AG08395 (cell line): ENCODE data around the gene FBXW7.

ENCODE experiments used
- DNase-seq: peaks from one replicate; pipeline ENCODE4 v3.0.0; 2012; ENCODE audit warnings: mixed read lengths, low spot score

The FBXW7 gene

DNA sequence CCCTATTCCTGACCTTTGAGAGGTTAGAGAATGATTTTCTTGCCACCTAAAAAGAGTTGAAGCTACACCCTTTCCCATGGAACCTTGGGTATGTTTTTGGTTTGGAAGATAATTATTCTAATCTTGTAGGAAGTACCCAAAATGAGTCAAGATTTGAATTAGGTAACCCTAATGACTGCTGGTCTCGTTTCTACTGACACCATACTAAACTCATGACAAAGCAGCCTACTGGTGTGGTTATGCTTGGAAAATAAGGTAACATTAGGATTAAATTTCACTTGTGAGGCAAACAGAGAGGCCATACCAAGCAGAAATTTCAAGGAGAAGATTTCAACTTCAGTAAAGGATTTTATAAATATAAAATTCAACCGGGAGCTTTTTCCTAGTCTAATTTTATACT is 107.9 kb downstream of the FBXW7 start:
- no peak for DNase-seq

DNA sequence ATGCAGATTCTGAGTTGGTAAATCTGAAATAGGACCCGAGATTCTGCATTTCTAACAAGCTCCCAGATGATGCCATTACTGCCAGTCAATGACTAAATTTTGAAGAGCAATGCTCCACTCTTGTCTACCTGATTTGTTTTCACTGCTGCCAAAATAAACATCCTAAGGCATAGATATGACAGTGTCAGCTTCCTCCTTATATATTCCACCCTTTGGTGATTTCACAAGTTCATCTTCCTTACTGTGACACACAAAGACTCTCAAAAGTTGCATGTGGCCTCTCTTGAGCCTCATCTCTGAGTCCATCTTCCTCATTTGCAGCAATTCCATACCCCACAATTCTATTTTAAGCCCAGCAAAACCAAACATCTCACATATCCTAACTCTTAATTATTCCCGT is 110.9 kb downstream of the FBXW7 start:
- DNase-seq = no peak

DNA sequence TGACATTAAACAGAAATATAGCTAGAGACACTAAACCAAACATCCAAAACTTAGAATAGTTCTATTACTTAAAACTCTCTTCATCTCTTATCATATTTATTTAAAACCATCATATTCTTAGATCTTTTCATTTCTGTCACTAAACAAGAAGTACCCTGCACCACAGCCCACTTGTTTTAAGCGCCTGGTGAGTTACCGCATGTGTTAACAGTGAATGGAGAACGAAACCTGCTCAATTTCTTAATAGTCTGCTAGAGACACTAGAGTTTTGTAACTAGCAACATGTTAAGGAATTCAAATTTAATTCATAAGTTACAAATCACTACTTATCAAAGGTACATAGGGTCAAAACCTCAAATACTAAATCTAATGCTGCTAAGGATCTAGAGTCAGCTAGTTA is 111.5 kb downstream of the FBXW7 start:
- DNase-seq = no peak

DNA sequence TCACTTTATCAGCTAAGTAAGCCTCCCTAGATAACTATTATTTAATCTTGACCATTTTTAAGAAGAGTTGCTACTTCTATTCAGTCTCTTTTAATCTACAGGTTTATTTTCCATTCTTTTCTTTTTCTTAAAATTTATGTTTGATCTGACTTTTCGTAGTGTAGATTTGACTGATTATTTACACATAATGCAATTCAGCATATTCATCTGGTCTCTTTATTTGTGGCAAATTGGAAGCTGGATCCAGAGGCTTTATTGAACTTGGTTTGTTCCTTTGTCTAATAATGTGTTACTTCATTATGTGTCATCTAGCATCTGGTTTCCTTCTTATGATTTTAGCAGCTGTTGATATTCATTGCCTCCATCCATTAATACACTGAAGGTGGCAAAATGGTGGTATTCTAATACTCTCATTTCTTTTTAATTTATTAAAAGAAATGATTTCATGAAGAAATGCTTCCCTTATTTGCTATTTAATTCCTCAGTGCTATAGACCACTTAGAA is 113.0 kb downstream of the FBXW7 start:
- no peak for DNase-seq

DNA sequence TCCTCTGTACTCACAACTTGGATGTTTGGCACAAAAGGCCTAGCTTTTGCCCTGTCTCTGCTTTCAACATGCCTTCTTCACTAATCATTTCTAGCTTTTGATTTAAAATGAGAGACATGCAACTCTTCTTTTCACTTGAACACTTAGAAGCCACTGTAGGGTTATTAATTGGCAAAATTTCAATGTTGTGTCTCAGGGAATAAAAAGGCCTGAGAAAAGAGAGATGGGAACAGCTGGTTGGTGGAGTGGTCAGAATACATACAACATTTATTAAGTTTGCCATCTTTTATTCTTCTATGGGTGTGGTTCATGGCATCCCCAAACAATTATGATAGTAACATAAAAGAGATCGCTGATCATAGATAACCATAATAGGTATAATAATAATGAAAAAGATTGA is 114.3 kb downstream of the FBXW7 start:
- DNase-seq = no peak

DNA sequence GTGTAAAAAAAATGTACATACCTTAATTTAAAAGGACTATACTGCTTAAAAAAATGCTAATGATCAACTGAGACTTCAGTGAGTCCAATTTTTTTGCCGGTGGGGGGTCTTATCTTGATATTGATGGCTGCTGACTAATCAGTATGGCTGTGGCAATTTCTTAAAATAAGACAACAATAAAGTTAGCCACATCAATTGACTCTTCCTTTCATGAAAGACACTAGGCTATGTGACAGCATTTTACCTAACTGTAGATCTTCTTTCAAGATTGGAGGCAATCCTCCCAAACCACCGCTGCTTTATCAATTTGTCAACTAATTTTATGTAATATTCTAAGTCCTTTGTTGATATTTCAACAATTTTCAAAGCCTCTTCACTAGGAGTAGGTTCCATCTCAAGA is 116.1 kb downstream of the FBXW7 start:
- no peak for DNase-seq

DNA sequence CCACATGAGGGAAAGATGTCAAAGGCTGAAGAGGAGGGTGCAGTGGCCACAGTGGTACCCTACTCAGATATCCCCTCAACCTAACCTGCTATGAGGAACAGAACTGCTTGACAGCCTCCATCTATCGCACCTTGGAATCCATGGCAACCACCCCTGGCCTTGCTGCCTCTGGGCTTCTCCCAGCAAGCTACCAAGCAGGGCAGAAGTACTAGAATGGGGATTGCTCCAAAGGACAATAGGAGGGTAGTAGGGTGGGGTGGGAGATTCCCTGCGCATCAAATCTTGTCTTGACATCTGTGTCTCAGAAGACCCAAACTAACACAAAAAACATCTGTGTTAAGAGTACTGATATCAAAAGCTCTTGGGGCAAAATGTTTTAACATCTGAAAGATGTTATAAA is 118.2 kb downstream of the FBXW7 start:
- no peak for DNase-seq

DNA sequence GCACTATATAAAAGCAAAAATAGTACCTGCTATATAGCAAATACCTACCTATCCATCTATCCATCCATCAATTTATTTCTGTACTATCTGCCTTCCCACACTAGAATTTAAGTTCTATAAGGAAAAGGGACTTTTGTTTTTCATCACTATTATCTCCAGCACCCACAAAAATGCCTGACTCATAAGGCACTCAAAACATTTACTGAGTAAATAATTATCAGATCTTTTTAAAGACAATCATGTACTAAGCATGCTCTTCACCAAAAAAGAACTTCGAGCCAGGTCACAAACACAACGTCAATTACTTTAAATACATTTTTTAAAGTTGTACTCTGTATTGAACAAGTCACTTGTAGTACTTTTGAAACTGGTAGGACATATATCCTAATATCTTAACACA is 119.9 kb downstream of the FBXW7 start:
- peak; percentile 32 for DNase-seq

DNA sequence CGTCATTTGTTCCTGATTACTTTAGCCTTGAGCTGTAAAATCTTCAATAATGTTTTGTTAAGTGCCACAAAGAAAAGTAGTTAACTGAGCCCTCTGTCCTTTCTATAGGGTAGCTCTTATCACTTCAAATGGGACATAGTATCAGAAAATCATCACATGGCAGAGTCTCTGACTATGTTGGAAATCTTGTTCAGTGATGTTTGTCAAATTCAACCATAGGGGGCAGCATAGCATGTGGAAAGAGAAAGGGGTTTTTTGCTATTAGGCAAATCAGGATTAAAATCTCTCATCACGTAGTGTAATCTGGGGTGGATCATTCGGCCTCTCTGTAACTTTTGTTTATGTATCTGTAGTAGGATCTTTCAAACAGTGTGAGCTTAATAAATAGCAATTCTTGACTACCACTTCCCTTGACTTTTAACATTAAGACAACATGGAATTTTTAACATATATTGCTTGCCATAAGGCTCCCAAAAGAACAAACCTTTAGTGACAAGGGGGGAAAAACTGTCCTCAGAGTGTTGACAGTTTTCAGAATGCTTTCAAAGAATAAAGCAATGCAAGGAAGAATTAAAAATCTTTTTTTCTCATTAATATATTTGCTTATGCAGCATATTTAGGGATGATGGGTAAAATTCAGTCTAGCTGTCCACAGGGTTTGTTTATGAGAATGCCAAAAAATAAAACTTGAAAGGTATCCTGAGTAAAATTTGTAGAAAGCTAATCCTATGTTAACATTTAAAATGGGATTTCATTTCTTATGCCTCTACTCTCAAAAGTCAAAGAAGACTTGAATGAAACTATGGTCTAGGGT is 127.2 kb downstream of the FBXW7 start:
- peak; percentile 48 for DNase-seq

DNA sequence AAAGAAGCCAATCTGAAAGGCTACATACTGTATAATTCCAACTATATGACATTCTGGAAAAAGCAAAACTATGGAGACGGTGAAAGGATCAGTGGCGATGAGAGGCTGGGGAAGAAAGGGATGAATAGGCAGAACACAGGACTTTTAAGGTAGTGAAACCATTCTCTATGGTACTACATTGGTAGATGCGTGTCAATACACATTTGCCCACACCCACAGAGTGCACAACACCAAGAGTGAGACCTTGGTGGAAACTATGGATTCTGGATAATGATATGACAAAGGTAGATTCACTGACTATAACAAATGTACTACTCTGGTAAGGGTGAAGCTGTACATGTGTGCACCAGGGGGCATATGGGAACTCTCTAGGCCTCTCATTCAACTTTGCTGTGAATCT is 134.5 kb downstream of the FBXW7 start:
- DNase-seq = no peak

DNA sequence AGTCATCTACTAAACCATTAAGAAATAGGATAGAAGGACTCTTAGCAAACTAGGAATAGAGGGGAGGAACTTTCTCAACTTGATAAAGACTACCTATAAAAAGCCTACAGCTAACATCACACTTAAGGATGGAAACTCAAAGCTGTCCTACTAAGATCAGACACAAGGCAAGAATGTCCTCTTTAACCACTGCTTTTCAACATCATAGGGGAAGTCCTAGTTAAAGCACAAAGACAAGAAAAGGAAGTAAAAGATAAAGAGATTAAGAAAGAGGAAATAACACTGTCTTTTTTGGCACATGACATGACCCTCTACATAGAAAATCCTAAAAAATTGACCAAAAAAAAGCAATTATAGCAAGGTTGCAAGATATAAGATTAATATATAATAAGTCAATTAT is 136.6 kb downstream of the FBXW7 start:
- DNase-seq = no peak

DNA sequence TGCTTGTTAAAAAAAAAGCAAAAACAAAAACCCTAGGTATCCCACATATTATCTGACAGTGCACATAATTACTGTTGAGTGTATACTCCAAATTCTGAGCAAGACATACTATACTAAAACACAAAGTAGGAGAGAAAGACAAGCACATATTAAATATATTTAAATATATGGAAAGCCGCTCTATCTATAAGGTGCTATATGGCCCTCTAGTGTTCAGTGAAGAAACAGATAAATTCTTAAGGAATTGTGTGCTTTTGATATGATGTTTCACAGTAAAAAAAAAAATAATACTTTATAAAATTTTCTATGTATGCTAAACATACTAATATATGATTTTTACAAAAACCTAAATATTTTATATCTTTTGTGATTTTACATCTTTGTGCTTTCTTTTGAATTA is 137.8 kb downstream of the FBXW7 start:
- no peak for DNase-seq

DNA sequence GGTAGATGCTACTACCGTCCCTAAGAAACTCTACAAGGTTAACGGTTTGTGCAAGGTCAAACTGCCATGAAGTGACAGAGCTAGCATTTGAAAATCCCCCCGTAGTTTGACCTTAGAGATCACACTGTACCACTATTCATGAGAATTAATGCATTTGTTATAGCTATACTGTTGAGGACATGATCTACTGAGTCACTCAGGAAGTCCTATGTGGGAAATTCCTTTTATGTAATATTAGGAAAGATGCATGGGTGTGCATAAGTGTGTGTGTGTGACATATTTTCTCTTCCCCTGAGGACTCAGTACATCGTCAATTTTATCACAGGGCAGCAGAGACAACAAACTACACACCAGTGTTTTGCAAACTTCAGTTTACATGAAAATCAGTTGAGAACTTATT is 141.1 kb downstream of the FBXW7 start:
- no peak for DNase-seq

DNA sequence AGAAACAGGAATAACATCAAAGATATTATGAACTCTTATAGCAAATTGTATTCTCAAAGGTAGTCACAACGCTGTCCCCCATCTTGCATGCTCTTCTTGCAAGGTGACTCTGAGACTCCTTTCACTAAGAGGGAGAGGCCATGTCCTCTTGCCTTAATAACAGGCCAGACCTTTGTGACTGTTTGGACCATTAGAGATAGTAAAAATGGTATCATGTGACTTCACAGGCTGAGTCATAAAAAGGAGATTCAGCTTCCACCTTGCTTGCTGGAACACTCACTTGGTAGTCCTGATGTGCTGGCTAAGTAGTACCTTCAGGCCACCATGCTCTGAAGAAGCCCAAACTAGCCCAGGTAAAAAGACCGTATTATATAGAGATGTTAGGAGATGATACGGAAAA is 143.8 kb downstream of the FBXW7 start:
- DNase-seq = no peak

DNA sequence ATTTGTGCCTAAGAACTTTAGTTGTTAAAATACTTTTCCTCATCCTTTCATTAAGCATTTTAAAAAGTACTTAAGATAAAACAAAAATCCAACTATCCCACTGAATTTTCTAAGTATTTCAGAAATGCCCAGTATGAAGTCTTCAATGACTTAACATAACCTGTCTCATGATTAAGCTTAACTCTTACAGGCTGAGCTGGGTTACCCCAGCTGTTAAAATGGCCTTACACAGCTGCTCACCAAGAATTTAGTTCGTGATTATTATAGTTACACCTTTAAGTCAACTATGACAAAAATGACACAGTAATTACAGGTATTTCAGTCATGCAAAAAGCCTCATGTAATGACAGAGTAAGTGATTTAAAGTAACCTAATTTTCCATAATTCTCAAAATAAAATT is 145.7 kb downstream of the FBXW7 start:
- DNase-seq = no peak

DNA sequence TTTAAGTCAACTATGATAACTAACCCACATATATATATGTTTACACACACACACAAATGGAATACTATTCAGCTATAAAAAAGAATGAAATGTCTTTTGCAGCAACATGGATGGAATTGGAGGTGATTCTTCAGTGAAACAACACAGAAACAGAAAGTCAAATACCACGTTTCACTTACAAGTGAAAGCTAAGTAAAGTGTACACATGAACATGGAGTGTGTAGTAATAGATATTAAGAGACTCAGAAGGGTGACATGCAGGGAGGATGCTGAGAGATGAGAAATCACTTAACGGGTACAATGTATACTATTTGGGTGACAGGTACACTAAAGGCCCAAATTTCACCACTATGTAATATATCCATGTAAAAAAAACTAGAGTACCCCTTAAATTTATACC is 146.5 kb downstream of the FBXW7 start:
- DNase-seq = no peak

DNA sequence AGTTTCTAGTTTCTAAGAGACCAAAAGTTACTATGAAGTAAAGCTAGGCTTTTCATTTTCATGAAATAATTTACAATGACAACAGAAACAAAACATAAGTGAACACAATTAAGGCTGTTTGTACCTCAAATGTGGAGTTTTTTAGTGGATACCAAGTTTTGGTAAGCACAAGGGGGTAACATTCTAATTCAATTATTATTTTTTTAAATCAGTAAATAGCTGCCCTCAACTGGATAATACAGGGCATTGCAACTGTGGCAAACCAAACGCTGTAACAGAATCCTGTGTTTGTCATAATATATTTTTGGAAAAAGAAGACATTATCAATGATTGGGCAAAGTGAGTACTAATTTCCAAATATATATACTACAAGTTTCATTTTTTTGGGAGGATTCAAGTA is 150.3 kb downstream of the FBXW7 start:
- DNase-seq = peak; percentile 29

DNA sequence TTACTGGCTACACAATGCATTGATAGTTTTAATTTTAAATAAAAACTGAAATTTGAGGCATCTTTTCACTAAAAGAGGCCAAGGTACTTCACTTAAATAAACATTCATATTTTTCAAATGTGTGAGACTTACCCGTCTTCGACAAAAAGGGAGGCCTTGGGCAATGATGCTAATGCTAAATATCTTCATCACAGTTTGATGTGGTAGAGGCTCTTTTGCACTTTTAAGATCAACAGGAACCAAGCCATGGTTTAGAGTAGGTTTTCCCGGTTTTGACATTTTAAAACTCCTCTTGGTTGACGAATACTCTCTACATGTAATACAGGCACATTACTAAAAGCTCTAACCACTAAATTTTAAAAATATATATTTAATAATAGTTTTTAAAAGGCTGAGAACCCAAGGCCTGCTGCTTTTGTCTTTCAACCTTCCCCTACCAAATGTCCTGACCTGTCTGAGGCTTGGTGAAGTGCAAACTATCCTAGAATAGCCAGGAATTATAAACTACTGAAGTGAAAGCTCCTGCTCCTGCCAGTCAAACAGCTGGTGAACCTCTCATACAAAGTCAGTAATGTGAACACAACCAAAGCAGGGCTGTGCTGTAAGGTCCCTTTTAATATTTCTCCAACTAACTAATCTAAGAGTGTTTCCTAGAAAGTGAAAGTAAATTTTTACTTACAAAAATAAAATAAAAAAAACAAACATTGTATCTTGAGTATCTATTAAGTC is 153.7 kb downstream of the FBXW7 start:
- DNase-seq = peak; percentile 2

DNA sequence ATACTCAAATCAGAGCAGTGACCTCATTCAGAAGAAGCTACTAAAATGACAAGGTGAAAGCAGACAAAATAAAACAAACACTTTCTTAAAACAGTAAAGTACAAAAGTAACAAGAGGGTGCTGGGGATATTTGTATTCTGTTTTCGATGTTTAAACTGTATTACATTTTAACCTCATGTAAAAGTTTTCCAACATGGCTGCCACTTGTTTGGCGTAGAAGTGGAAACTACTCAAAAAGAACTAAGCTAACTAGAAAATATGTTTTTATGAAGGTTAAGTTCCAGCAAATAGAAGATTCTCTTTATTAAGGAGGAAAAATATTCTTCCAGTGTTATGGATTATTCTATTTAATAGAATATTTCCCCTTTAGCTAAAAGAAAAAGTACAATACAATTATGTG is 155.0 kb downstream of the FBXW7 start:
- DNase-seq = no peak

DNA sequence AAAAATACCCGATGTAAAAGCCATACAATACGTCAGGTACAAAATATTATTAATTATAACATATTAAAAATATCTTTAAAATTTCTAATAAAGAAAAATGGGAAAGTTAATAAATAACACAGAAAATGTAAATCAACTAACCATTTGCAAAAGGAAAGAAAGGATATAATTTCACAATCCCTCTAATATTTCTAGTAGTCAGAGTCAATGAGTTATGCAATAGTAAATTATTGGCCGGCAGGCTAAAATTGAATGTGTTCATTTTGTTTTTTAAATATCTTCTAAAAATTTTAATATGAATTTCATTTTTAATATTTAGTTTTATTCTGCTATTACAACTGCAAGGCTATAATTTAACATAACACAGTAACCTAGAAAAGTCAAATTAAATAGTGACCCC is 155.7 kb downstream of the FBXW7 start:
- no peak for DNase-seq

DNA sequence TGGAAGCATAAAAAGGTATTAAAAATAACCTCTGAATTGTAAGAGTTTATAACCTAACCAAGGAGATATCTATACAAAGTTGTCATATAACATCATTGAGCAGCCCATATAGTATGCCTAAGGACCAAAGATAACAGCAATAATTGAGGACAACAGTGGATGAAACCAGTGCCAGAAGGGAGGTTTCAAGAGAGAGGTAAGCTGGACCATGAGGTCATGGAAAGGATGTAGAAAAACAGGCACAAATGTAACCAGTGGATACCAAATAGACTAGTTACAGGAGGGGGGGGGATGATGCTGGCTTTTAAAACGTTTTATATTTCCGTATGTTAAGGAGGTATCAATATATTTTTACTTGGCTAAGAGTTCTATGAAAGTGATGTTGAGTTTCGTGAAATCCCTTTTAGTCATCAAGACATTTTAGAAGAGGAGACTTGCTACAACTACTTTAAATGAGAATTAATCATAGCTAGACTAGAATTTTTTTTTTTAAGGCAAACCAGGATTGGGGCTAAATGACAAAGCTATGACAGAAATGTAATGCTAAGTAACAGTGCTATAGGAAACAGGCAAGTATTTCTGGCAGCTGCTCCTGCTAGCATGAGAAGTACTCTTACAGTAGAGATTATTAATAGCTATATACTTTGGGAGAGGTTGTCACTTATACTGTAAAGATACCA is 161.1 kb downstream of the FBXW7 start:
- DNase-seq = no peak

DNA sequence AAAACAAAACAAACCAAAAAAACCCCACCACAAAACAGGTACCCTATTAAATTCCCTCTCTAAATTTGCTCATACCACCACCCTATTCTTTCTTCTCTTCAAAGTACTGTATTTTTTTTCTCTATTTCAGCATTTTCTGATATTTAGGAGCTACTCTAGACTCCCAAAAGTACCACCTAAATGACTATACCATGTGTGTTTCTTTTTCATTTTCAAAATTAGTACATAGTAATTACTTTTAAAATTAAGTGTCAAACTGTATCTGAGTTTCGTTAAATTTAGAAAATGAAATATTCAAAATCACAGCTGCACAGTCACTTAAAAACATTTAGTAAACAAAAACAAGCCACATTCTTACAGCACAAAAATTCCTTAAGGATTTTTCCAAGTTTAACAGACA is 161.7 kb downstream of the FBXW7 start:
- no peak for DNase-seq

DNA sequence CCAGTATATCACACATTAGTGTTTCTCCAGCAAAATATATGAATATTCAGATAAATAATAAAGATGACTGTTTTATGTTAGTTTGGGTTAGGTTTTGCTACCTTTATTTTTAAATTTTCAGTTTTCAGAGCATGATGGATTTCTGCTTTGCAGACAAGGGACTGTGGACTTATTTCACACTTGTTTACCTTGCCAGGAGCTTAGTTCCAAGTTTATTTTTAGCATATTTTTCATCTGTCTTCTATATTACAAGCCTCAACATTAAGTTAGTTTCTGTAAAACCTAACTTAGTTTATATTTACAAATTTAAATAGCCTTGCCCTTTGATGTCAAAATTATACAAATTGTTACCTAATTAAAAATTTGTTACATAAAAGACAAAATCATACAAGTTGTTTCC is 163.4 kb downstream of the FBXW7 start:
- DNase-seq = no peak
